CD4-positive, CD25-positive, alpha-beta regulatory T cell (primary cell): Measurements from ENCODE around the gene ECE2. TPM values are rescaled to one million over a fixed set of nuclear protein-coding genes. Genes with fewer than 3 reads are reported as not detected.

Experiments used
- ATAC-seq, 2 donors: fragments of 150-1000 bp; cut with Tn5 transposase; one replicate each; pipeline ENCODE4 v1.10.0; 2021; ENCODE audit warnings: low read depth in 2 of 2, moderate number of reproducible peaks in 2 of 2, moderate library complexity in 1 of 2
- DNase-seq, 3 donors: peaks; one replicate each; pipeline versions ENCODE4 v3.0.0 to v3.0.0-alpha.2; 2012 to 2022; ENCODE audit warnings: mixed read lengths in 1 of 3
- H3K27ac ChIP-seq: one replicate; pipeline ENCODE4 v1.7.0; 2013; ENCODE audit warnings: mild to moderate bottlenecking, low read length; ENCODE audit not compliant: insufficient read depth, poor library complexity, severe bottlenecking
- H3K27me3 ChIP-seq: one replicate; pipeline ENCODE4 v1.7.0; 2013; ENCODE audit warnings: low read length; ENCODE audit not compliant: control insufficient read depth, insufficient read depth
- H3K36me3 ChIP-seq: one replicate; pipeline ENCODE4 v1.7.0; 2013; ENCODE audit warnings: mild to moderate bottlenecking, low read length, moderate library complexity; ENCODE audit not compliant: control insufficient read depth, insufficient read depth
- H3K4me1 ChIP-seq: 2 replicates; pipeline ENCODE4 v1.7.0; 2013; ENCODE audit warnings: mild to moderate bottlenecking, low read length; ENCODE audit not compliant: insufficient read depth, control insufficient read depth, poor library complexity, severe bottlenecking
- H3K4me3 ChIP-seq: one replicate; pipeline ENCODE4 v1.7.0; 2013; ENCODE audit warnings: low read depth, mild to moderate bottlenecking, low read length, moderate library complexity
- H3K9me3 ChIP-seq, 2 experiments: 1 replicate in 1 of 2; 2 replicates in 1 of 2; pipeline ENCODE4 v1.7.0; 2013; ENCODE audit warnings: low read length in 2 of 2, mild to moderate bottlenecking in 1 of 2, moderate library complexity in 1 of 2; ENCODE audit not compliant: control insufficient read depth in 2 of 2
- H3K27ac Mint-ChIP-seq, 3 donors: one replicate each; pipeline ENCODE4 v1.8.0; 2020 to 2022; ENCODE audit warnings: mild to moderate bottlenecking in 3 of 3, mixed read lengths in 3 of 3, moderate library complexity in 2 of 3
- H3K27me3 Mint-ChIP-seq: one replicate; pipeline ENCODE4 v1.8.0; 2022; ENCODE audit warnings: mild to moderate bottlenecking, mixed read lengths
- H3K36me3 Mint-ChIP-seq: one replicate; pipeline ENCODE4 v1.8.0; 2020; ENCODE audit warnings: mixed read lengths
- H3K4me1 Mint-ChIP-seq, 4 donors: one replicate each; pipeline ENCODE4 v1.8.0; 2020 to 2022; ENCODE audit warnings: mixed read lengths in 4 of 4, mild to moderate bottlenecking in 1 of 4
- H3K4me3 Mint-ChIP-seq, 4 donors: one replicate each; pipeline ENCODE4 v1.8.0; 2020 to 2022; ENCODE audit warnings: mild to moderate bottlenecking in 4 of 4, mixed read lengths in 4 of 4, moderate library complexity in 3 of 4
- H3K9me3 Mint-ChIP-seq, 7 donors: one replicate each; pipeline ENCODE4 v1.8.0; 2020 to 2022; ENCODE audit warnings: mixed read lengths in 7 of 7, mild to moderate bottlenecking in 3 of 7, moderate library complexity in 2 of 7
- polyA plus RNA-seq, 4 donors: library from polyadenylated mRNA; unstranded; fragments of 300-500 nt; fragmentation: Illumina TruSeq; gene quantifications; one replicate each; pipeline ENCODE4 v1.2.3, GENCODE V29; 2021
- total RNA-seq: library from RNA; stranded (reverse); gene quantifications from one replicate; pipeline ENCODE4 v1.2.3, GENCODE V29; 2022

ECE2 gene
- not detected for total RNA-seq
- not detected for polyA plus RNA-seq

GRCh38 chr3:184275961-184276910, at the start of gene ECE2:
ECE2 (plus strand) TSS chr3:184276022; CDS start chr3:184276154, 132 bp downstream.
- H3K27me3 ChIP-seq, result peaks cover 18% of the 10 kb centered on the region
- peak within 1 kb of the TSS in 1 of 4 donors; percentile 59 for H3K4me3 Mint-ChIP-seq
- no peak for DNase-seq
- no peaks in the 10 kb centered on the region for H3K4me1 ChIP-seq
- H3K4me1 Mint-ChIP-seq, result peaks cover 0 to 7% (median 2%) of the 10 kb centered on the region in 4 donors
- H3K27me3 Mint-ChIP-seq, result peaks cover 48% of the 10 kb centered on the region
- H3K36me3 Mint-ChIP-seq, result peaks cover 3% of the 10 kb centered on the region
- no peak within 1 kb of the TSS for H3K27ac Mint-ChIP-seq
- no peaks in the 10 kb centered on the region for H3K9me3 ChIP-seq
- H3K36me3 ChIP-seq, result no peaks in the 10 kb centered on the region
- ATAC-seq, result no peak
- no peak within 1 kb of the TSS for H3K27ac ChIP-seq
- peaks cover 0 to 3% (median 0%) of the 10 kb centered on the region in 7 donors for H3K9me3 Mint-ChIP-seq
- H3K4me3 ChIP-seq, result no peak within 1 kb of the TSS

- H3K27ac Mint-ChIP-seq, result no peak overlapping the region
- H3K9me3 Mint-ChIP-seq, result no peaks in the 10 kb centered on the region
- peaks cover 72% of the 10 kb centered on the region for H3K27me3 Mint-ChIP-seq
- Histone ChIP-seq H3K9me3 (no peaks in the 10 kb centered on the region), H3K27me3 (peaks cover 18% of the 10 kb centered on the region), H3K27ac (no peak overlapping the region), H3K36me3 (no peaks in the 10 kb centered on the region), H3K4me3 (no peak overlapping the region), H3K4me1 (peaks cover 22% of the 10 kb centered on the region)
- peak in 1 of 2 donors; percentile 38 for ATAC-seq
- peaks cover 0 to 24% (median 10%) of the 10 kb centered on the region in 4 donors for H3K4me1 Mint-ChIP-seq
- H3K36me3 Mint-ChIP-seq, result no peaks in the 10 kb centered on the region
- DNase-seq, result peak; percentile 42 to 56 (median 54)
- H3K4me3 Mint-ChIP-seq, result no peak overlapping the region
Observed at GRCh38 chr3:184227481-184227935, 48.3 kb upstream of the ECE2 start.

GRCh38 chr3:184228376-184229137, 47.3 kb upstream of the ECE2 start:
- Histone ChIP-seq H3K4me1 (peaks cover 22% of the 10 kb centered on the region), H3K27me3 (peaks cover 22% of the 10 kb centered on the region), H3K27ac (no peak overlapping the region), H3K9me3 (no peaks in the 10 kb centered on the region), H3K36me3 (no peaks in the 10 kb centered on the region), H3K4me3 (no peak overlapping the region)
- Mint-ChIP-seq H3K4me1 (peaks cover 0 to 24% (median 10%) of the 10 kb centered on the region in 4 donors), H3K27ac (peak overlapping the region in 1 of 3 donors; percentile 20), H3K36me3 (no peaks in the 10 kb centered on the region), H3K27me3 (peaks cover 71% of the 10 kb centered on the region), H3K9me3 (no peaks in the 10 kb centered on the region), H3K4me3 (peak overlapping the region; percentile 20 to 85 (median 70))
- no peak for DNase-seq
- no peak for ATAC-seq

- Histone ChIP-seq H3K4me3 (no peak within 1 kb of the TSS), H3K9me3 (no peaks in the 10 kb centered on the region), H3K27ac (no peak within 1 kb of the TSS), H3K36me3 (no peaks in the 10 kb centered on the region), H3K4me1 (peaks cover 22% of the 10 kb centered on the region), H3K27me3 (peaks cover 22% of the 10 kb centered on the region)
- H3K9me3 Mint-ChIP-seq, result no peaks in the 10 kb centered on the region
- DNase-seq (peak; percentile 64 to 68 (median 68)), ATAC-seq (peak; percentile 86 to 92)
- peak within 1 kb of the TSS in 1 of 3 donors; percentile 20 for H3K27ac Mint-ChIP-seq
- peaks cover 73% of the 10 kb centered on the region for H3K27me3 Mint-ChIP-seq
- H3K36me3 Mint-ChIP-seq, result no peaks in the 10 kb centered on the region
- H3K4me1 Mint-ChIP-seq, result peaks cover 0 to 24% (median 10%) of the 10 kb centered on the region in 4 donors
- peak within 1 kb of the TSS; percentile 20 to 85 (median 70) for H3K4me3 Mint-ChIP-seq
Observed at GRCh38 chr3:184229394-184230080, 46.3 kb upstream of the ECE2 start, which contains the start of gene VWA5B2. VWA5B2 (plus strand) TSS chr3:184229585; CDS start chr3:184230529, 944 bp downstream.

GRCh38 chr3:184230081-184230602, 45.7 kb upstream of the ECE2 start:
- H3K27me3 ChIP-seq, result peaks cover 22% of the 10 kb centered on the region

GRCh38 chr3:184230603-184231528, 45.0 kb upstream of the ECE2 start:
- ATAC-seq (no peak), DNase-seq (no peak)
- peaks cover 22% of the 10 kb centered on the region for H3K27me3 ChIP-seq
- Mint-ChIP-seq H3K36me3 (no peaks in the 10 kb centered on the region), H3K4me1 (peaks cover 0 to 24% (median 10%) of the 10 kb centered on the region in 4 donors), H3K4me3 (peak overlapping the region; percentile 63 to 86 (median 79)), H3K9me3 (no peaks in the 10 kb centered on the region), H3K27me3 (peaks cover 68% of the 10 kb centered on the region), H3K27ac (peak overlapping the region in 1 of 3 donors; percentile 89)
- no peak overlapping the region for H3K4me3 ChIP-seq
- H3K4me1 ChIP-seq, result peaks cover 22% of the 10 kb centered on the region
- H3K36me3 ChIP-seq, result no peaks in the 10 kb centered on the region
- H3K9me3 ChIP-seq, result no peaks in the 10 kb centered on the region
- H3K27ac ChIP-seq, result no peak overlapping the region

More at GRCh38 chr3:184230081-184230602, 45.7 kb upstream of the ECE2 start:
- Mint-ChIP-seq H3K4me1 (peaks cover 0 to 24% (median 10%) of the 10 kb centered on the region in 4 donors), H3K36me3 (no peaks in the 10 kb centered on the region), H3K4me3 (no peak overlapping the region), H3K27ac (no peak overlapping the region), H3K9me3 (no peaks in the 10 kb centered on the region), H3K27me3 (peaks cover 71% of the 10 kb centered on the region)
- Histone ChIP-seq H3K4me3 (no peak overlapping the region), H3K36me3 (no peaks in the 10 kb centered on the region), H3K27ac (no peak overlapping the region), H3K4me1 (peaks cover 22% of the 10 kb centered on the region), H3K9me3 (no peaks in the 10 kb centered on the region)
- DNase-seq, result no peak
- ATAC-seq, result no peak
